Measurements from ENCODE around the gene DRC3.

DNA sequence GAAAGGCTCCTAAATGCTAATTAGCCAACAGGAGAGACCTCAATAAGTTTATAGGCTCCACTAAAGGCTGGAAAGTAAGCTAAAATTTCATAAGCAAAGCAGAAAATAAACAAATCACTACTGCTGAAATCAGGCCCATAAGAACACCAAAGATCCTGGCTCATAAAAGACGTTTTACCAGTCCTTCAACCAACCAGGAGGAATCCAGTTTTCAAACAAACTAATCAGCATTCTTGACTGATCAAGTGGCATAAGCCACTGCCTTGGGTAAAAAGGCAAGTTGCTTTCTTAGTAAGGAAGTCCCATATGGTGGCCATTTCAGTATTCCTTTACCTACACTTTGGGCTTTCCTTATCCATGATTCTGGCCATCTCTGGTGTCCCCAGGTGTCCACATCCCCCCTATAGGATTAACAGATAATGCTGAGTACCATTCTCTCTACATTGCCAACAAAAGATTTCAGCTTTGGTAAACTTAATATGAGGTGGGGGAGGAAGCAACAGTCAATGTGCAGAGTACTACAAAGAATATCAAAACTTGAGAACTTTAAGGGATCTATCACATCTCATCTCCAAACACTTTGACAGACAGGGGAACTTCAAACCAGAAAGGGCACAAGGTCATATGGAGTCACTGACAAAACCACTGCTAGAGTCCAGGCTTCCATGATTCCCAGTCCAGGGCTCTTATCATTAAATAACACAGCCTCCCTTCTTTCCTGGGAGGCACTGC is 1.8 kb upstream of the DRC3 start:
- TF ChIP-seq, protein P1, sequence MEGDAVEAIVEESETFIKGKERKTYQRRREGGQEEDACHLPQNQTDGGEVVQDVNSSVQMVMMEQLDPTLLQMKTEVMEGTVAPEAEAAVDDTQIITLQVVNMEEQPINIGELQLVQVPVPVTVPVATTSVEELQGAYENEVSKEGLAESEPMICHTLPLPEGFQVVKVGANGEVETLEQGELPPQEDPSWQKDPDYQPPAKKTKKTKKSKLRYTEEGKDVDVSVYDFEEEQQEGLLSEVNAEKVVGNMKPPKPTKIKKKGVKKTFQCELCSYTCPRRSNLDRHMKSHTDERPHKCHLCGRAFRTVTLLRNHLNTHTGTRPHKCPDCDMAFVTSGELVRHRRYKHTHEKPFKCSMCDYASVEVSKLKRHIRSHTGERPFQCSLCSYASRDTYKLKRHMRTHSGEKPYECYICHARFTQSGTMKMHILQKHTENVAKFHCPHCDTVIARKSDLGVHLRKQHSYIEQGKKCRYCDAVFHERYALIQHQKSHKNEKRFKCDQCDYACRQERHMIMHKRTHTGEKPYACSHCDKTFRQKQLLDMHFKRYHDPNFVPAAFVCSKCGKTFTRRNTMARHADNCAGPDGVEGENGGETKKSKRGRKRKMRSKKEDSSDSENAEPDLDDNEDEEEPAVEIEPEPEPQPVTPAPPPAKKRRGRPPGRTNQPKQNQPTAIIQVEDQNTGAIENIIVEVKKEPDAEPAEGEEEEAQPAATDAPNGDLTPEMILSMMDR (conservative IDR thresholded peaks at IDR 0.05; ENCODE audit: low read depth, low read length), result no peak
- no peak for TF ChIP-seq EZH2 (IDR thresholded peaks at IDR 0.05; ENCODE audit: borderline replicate concordance, low read depth, low read length, poor library complexity, severe bottlenecking)
